T-helper 2 cell treated with Interferon-gamma antibody and Interleukin-4, amounts not matched to agents 100 ng/mL and 5 ng/mL, for 36 hours (primary cell): ENCODE data around the gene MFGE8. TPM values are rescaled to one million over a fixed set of nuclear protein-coding genes. Genes with fewer than 3 reads are reported as not detected.

Experiments used
- intact Hi-C: fragments of 100-400 bp; cut with micrococcal nuclease; formaldehyde crosslinking; loops from one replicate; pipeline ENCODE4 v1.15.1; 2023
- total RNA-seq: library from RNA; stranded (reverse); gene quantifications from 2 replicates; pipeline ENCODE4 v1.2.3, GENCODE V29; 2022

MFGE8 gene
- total RNA-seq, 1 donor from 2014 or later = 41.9 TPM

DNA sequence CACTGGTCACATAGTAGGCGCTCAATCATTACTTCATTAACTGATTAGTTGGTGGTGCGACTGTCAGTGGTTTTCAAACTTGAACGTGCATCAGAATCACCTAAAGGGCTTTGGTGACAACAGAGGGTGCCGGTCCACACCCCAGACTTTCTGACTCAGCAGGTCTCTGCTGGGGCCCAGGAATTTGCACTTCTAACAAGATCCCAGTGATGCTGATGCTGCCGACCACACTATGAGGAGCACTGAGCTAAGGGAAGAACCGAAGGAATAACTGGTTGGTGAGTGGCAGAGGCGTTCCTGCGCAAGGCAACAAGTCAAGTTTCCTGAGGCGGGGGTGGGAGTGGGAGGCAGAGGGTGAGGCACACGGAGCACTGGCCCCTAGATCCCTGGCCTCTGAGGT is 36.6 kb downstream of the MFGE8 start:
- intact Hi-C loops = no loop called here

DNA sequence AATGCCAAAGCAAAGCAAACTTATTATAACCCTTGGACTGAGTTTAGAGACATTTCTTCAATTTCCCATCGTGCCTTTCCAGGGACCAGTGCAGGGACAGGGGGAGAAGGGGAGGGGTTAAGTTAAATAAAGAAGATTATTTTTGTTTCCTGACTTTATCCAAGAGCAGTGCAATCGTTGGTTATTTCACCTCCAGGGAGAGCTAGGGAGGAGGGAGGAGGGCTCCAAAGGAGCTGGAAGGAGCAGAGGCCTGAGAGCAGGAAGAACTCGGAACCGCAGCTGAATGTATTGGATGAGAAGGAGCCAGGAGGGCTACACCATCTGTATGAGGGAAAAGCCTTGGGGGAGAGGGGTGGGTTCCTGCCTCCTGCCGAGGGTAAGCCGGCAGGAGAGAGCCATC is 38.5 kb downstream of the MFGE8 start:
- intact Hi-C loops = no loop called here

DNA sequence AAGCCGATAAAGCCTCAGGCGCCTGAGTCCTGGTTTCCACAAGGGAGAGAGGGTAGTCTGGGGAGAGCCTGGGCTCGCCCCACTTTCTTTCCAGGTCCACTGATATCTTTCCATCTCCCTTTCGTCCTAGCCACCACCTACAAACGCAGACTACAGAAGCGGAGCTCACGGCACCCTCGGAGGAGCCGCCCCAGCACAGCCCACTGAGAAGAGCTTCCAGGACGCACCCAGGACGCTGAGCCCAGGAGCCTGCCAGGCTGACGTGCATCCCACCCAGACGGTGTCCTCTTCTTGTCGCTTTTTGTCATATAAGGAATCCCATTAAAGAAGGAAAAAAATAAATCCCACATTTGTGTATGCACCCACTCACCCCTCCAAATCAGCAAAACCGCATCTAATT is 38.9 kb downstream of the MFGE8 start:
- intact Hi-C loops = no loop called here

- intact Hi-C loops = no loop called here
These were observed 39.4 kb downstream of the MFGE8 start for GRCh38 chr15:88873786-88874185.

GRCh38 chr15:88872706-88873105 is 40.5 kb downstream of the MFGE8 start:
- intact Hi-C loops = no loop called here

- intact Hi-C loops = no loop called here
These were observed 41.1 kb downstream of the MFGE8 start for GRCh38 chr15:88872106-88872505.

GRCh38 chr15:88871313-88871712 is 41.9 kb downstream of the MFGE8 start:
- intact Hi-C loops = no loop called here

GRCh38 chr15:88866295-88866881 is 46.8 kb downstream of the MFGE8 start:
- intact Hi-C loops = no loop called here

DNA sequence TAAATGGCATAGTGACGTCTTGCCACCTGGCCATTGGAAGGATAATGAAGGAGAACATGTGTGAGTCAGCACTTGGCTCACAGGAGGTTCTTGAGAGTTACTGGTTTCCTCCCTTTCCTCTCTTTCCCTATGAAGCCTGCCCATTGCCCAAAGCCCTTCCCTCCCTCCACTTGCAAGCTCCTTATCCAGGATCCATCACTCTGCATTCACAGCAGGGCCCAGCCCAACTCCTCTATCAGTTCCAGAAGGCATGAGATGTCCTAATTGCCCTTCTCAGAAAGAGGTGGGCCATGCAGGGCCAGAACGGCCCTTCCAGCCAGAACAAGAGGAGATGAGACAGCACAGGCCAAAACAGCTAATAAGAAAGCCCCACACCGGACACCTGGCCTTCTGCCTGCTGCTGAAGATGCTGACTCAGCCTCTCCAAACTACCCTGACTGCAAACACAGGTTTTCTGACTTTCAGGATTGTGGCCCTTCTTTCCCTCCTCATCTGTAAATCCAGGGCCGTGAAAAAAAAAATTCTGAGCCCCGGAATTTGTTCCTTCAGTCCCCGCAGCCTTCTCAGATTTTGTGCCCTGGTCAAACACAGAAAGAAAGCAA is 47.6 kb downstream of the MFGE8 start:
- intact Hi-C loops = no loop called here

- intact Hi-C loops = no loop called here
These were observed 48.2 kb downstream of the MFGE8 start for GRCh38 chr15:88864861-88865497.

GRCh38 chr15:88863412-88863811 is 49.8 kb downstream of the MFGE8 start:
- intact Hi-C loops = no loop called here

- intact Hi-C loops = no loop called here
These were observed 53.0 kb downstream of the MFGE8 start for GRCh38 chr15:88860212-88860611.

- intact Hi-C loops = no loop called here
These were observed 53.6 kb downstream of the MFGE8 start for GRCh38 chr15:88859550-88859949.

- intact Hi-C loops = no loop called here
These were observed 54.2 kb downstream of the MFGE8 start for GRCh38 chr15:88858934-88859333.

DNA sequence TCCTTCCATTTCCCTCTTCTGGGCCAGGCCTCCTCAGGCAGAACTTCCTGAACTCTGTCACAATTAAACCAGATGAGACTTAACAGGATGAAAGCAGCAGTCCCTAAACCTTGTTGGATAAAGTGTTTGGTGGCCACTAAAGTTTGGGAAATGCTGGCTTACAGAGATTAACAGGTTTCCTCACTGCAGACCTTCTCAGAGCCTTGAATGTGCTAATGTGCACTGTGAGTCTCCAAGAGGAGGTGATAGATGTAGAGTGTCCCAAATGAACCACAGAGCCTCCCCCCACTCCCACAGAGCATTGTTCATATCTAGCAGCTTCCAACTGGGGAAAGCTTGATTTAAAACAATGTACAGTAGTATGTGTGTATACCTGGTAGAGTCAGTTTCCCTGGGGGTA is 60.7 kb downstream of the MFGE8 start:
- intact Hi-C loops = no loop called here

DNA sequence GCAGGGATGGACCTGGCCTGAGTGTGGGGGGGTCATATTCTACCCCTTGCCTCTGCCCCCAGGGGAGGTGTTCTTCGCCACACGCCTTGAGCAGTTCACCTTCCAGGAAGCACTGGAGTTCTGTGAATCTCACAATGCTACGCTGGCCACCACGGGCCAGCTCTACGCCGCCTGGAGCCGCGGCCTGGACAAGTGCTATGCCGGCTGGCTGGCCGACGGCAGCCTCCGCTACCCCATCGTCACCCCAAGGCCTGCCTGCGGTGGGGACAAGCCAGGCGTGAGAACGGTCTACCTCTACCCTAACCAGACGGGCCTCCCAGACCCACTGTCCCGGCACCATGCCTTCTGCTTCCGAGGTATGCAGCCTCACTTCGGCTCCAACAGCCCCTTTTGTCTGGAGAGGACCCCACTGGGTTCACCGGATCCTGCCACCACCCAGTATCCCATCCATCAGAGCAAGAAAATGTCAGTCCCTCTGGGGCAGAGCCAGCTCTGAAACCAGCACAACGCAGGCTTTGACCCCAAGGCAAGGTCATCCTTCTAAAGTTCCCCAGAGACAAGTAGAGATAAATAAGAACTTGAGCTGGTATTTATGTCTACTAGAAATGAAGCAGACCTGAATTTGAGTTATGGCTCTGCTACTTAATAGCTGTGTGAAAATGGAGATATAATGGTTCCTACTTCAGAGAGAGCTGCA is 63.7 kb downstream of the MFGE8 start:
- intact Hi-C loops = no loop called here

Other genes starting within 250 kb of the MFGE8 start
- not detected in 2 replicates for gene ACAN, start 109.9 kb downstream of the MFGE8 start, total RNA-seq
- gene HAPLN3, start 17.8 kb downstream of the MFGE8 start, total RNA-seq = 92.4 and 101 TPM in 2 replicates
- 67.8 and 75.5 TPM in 2 replicates for gene ABHD2, start 175.1 kb upstream of the MFGE8 start, total RNA-seq